ENCODE measurements around the gene CHST11.
"Not testable (repeated sequence)": the region's sequence is repeated elsewhere in the genome, so short reads cannot be mapped to it uniquely, and the experiment has no call there.

GRCh38 chr12:104574758-104575157, 118.0 kb downstream of the CHST11 start:
- not testable (repeated sequence) for TF ChIP-seq POLR2A, CTCF, EP300 (IDR thresholded peaks at IDR 0.05)
